Neural progenitor cell (in vitro differentiated cells): ENCODE results near the gene MVD.

Experiments
- CTCF ChIP-seq: fragments of 200-600 bp; sonication (generic); IDR thresholded peaks from 2 replicates; pipeline ENCODE4 v1.5.1; 2017; ENCODE audit warnings: antibody characterized with exemption, mild to moderate bottlenecking
- EZH2 ChIP-seq: fragments of 200-600 bp; sonication (generic); IDR thresholded peaks from 2 replicates; pipeline ENCODE4 v1.6.1; 2017; ENCODE audit warnings: antibody characterized with exemption, mild to moderate bottlenecking, moderate library complexity
- EZH2phosphoT487 ChIP-seq: fragments of 200-600 bp; sonication (generic); IDR thresholded peaks from 2 replicates; pipeline ENCODE4 v1.6.1; 2017; ENCODE audit warnings: antibody characterized with exemption

- no peak for TF ChIP-seq CTCF
- TF ChIP-seq EZH2phosphoT487: no peak
- no peak for TF ChIP-seq EZH2
Measured at GRCh38 chr16:88711750-88712340, 49.0 kb upstream of the MVD start.
